Measurements from ENCODE around the gene LBX2.

DNA sequence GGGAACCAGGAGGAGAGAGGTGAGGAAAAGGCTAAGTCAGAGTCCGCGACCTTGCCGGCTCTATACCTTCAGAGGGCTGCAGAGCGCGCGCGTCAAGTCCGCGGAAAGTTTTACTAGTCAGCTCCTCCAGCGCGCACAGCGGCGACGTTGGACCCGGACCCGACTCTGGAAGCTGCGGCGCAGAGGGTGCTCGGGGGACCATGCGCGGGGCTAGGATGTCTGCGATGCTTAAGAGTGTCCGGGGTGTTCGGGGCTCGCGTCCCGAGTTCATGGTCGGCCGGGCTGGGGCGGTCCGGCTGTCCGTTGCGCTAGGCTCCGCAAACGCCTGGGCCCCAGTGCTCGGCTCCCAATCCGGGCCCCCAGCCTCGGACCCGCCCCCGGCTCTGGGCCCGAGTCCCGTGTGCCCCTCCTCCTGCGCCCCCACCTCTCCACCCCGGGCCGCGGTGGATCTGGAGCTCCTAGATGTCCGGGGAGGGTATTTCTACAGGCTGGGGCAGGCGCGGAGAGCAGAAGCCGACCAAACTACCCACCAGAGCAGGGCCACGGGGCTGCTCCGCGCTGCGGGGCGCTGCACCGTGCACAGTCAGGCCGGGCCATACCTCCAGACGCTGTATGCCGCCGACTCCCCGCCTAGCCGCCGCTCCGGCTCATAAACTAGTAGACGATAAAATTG, at the start of gene LBX2:
- TF ChIP-seq CTCF (conservative IDR thresholded peaks at IDR 0.05; ENCODE audit: low read length) (no peak), EZH2phosphoT487 (IDR thresholded peaks at IDR 0.05; ENCODE audit: borderline replicate concordance) (no peak)
